ENCODE data around the gene PHAF1. TPM values are rescaled to one million over a fixed set of nuclear protein-coding genes. Genes with fewer than 3 reads are reported as not detected.

PHAF1 gene
- total and polyA plus RNA-seq, 9 of the 15 experiments (the other 6 are each of a cell fraction or from before 2014, with no cell fraction given), result 5.1 to 25.4 (median 13.8) TPM

- no peak for TF ChIP-seq ZBTB7A (IDR thresholded peaks at IDR 0.05; ENCODE audit: borderline replicate concordance, control insufficient read depth, low read depth, low read length)
- TF ChIP-seq, protein P1, sequence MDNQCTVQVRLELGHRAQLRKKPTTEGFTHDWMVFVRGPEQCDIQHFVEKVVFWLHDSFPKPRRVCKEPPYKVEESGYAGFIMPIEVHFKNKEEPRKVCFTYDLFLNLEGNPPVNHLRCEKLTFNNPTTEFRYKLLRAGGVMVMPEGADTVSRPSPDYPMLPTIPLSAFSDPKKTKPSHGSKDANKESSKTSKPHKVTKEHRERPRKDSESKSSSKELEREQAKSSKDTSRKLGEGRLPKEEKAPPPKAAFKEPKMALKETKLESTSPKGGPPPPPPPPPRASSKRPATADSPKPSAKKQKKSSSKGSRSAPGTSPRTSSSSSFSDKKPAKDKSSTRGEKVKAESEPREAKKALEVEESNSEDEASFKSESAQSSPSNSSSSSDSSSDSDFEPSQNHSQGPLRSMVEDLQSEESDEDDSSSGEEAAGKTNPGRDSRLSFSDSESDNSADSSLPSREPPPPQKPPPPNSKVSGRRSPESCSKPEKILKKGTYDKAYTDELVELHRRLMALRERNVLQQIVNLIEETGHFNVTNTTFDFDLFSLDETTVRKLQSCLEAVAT (IDR thresholded peaks at IDR 0.05), result no peak
- TF ChIP-seq DACH1 (IDR thresholded peaks at IDR 0.05; ENCODE audit: partially characterized antibody), result peak; percentile 96
- no peak for TF ChIP-seq NUFIP1 (IDR thresholded peaks at IDR 0.05; ENCODE audit: partially characterized antibody)
Observed at GRCh38 chr16:67108489-67108888, 1.3 kb upstream of the PHAF1 start (continued).

DNA sequence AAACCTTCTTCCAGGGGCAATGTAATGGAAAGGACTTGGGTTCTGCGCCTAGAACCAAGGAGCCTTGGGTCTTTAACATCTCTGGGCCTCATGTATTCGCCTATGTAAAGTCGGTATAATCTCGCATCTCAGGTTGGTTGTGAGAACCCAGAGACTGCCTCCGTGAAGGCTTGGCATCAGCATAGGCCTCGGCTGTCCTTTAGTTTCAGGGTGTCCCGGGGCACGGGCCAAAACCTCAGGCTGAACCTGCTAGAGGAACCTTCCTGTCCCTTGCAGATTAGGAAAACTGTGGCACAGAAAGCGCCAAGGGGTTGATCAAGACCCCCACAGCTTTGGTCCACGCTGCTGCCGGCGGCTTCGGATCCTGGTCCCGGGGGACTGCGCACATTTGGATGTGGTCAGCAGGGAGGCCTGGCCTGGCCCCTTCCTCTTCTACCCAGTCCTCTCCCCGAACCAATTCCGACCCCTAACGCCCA lies 772 bp upstream of the PHAF1 start:
- H3K27me3 ChIP-seq (ENCODE audit: control insufficient read depth in 2 of 2, insufficient read depth in 2 of 2, low read length in 2 of 2), result no peaks in the 10 kb centered on the region
- TF ChIP-seq ZBTB33 (CRISPR knock-in tag; IDR thresholded peaks at IDR 0.05) (0 out of 2 replicates have a peak, but pooled peaks have one; percentile 49), FOXA3 (CRISPR knock-in tag; conservative IDR thresholded peaks at IDR 0.05 in 1 of 2, IDR thresholded peaks at IDR 0.05 in 1 of 2) (0 out of 4 replicates have a peak, but pooled peaks of 1 of the 2 experiments have one; percentile 47), ZNF140 (CRISPR knock-in tag; IDR thresholded peaks at IDR 0.05) (no peak)
- TF ChIP-seq, protein P2, sequence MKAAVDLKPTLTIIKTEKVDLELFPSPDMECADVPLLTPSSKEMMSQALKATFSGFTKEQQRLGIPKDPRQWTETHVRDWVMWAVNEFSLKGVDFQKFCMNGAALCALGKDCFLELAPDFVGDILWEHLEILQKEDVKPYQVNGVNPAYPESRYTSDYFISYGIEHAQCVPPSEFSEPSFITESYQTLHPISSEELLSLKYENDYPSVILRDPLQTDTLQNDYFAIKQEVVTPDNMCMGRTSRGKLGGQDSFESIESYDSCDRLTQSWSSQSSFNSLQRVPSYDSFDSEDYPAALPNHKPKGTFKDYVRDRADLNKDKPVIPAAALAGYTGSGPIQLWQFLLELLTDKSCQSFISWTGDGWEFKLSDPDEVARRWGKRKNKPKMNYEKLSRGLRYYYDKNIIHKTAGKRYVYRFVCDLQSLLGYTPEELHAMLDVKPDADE (conservative IDR thresholded peaks at IDR 0.05; ENCODE audit: control insufficient read depth, low read depth, low read length), result 0 out of 2 replicates have a peak, but pooled peaks have one; percentile 39
- intact Hi-C loops (cut with micrococcal nuclease) (no loop called here), in situ Hi-C loops (cut with MboI) (no loop called here)
- H3K27ac ChIP-seq (ENCODE audit: extremely low read depth, low read depth, low read length), result peak overlapping the region; percentile 90
- peaks cover 23 to 26% of the 10 kb centered on the region in 2 experiments; a peak in 4 of 5 replicates for H3K4me1 ChIP-seq (replicated peaks in 1 of 2; ENCODE audit: control insufficient read depth in 2 of 2, insufficient read depth in 2 of 2, low read length in 2 of 2)
- DNase-seq (ENCODE audit: extremely low read depth in 1 of 4, low spot score in 3 of 4), result no peak
- peak overlapping the region; percentile 100 for H2AFZ ChIP-seq (ENCODE audit: low read depth, low read length)
- H3K36me3 ChIP-seq (ENCODE audit: control insufficient read depth, insufficient read depth, low read length), result peaks cover 17% of the 10 kb centered on the region
- peak overlapping the region; percentile 86 to 99 for H3K9ac ChIP-seq (ENCODE audit: insufficient read depth in 1 of 2, low read depth in 2 of 2, low read length in 2 of 2)
- BruUV-seq (replicated peaks), result no TSS peak
- no peaks in the 10 kb centered on the region for H3K9me1 ChIP-seq (ENCODE audit: control insufficient read depth, insufficient read depth, low read length)
- peaks cover 40% of the 10 kb centered on the region for H3K79me2 ChIP-seq (ENCODE audit: control insufficient read depth, insufficient read depth, low read length)
- no peaks in the 10 kb centered on the region for H4K20me1 ChIP-seq (replicated peaks; ENCODE audit: control insufficient read depth, insufficient read depth, low read length)
- no peak for ATAC-seq
- CTCF ChIA-PET (ENCODE audit: low intra/inter-chr PET ratio), result interaction anchor here (1.1 kb wide), 1 partner anchor 166 kb away, joined by 3 read pairs; no protein-coding TSS in a partner anchor
- peak overlapping the region; percentile 100 for H3K4me2 ChIP-seq (ENCODE audit: insufficient read depth, low read length)
- POLR2A ChIA-PET, result no interaction called here
- peak overlapping the region; percentile 98 for H3K4me3 ChIP-seq
- WGBS (ENCODE audit: insufficient coverage, low coverage, missing lambda C conversion rate), result 83% methylated on average over 18 of the region's 18 CpGs
- FAIRE-seq, result no peak
- H3K9me3 ChIP-seq (replicated peaks; ENCODE audit: control insufficient read depth, insufficient read depth, low read depth, low read length), result no peaks in the 10 kb centered on the region

Measured in K562 (cell line).